ENCODE results near the gene EPG5.

The EPG5 gene

DNA sequence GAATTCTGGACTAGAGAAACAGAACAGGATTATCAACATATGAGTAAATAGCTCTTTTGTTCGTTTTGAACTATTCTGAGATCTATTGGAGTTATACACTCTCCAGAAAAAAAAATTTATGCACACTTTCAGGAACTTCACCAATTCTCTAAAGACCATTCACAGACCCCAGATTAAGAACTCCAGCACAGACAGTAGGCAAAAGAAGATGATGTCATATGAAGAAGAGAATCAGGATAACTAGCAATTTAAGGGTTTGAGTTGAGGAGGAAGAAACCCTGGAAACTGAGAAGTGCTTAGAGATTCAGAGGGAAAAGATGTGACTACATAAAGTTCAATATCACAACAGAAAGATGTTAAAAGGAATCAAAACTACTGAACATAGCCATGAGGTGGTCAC, 71.8 kb downstream of the EPG5 start:
- H3K36me3 ChIP-seq (ENCODE audit: control insufficient read depth in 2 of 2, insufficient read depth in 2 of 2, low read length in 2 of 2): peaks cover 19 to 25% of the 10 kb centered on the region in 2 donors

GRCh38 chr18:45894818-45895217, 72.3 kb downstream of the EPG5 start:
- Histone ChIP-seq H3K4me1 (ENCODE audit: control insufficient read depth in 2 of 2, insufficient read depth in 2 of 2, low read length in 2 of 2) (no peaks in the 10 kb centered on the region), H3K4me3 (ENCODE audit: low read length in 2 of 2) (no peak overlapping the region), H3K36me3 (ENCODE audit: control insufficient read depth in 2 of 2, insufficient read depth in 2 of 2, low read length in 2 of 2) (peaks cover 18 to 23% of the 10 kb centered on the region in 2 donors), H3K9ac (ENCODE audit: low read depth in 1 of 2, low read length in 2 of 2) (no peak overlapping the region), H3K27me3 (ENCODE audit: control insufficient read depth in 2 of 2, insufficient read depth in 2 of 2, low read length in 2 of 2) (no peaks in the 10 kb centered on the region), H3K9me3 (ENCODE audit: control insufficient read depth in 2 of 2, low read length in 2 of 2) (no peaks in the 10 kb centered on the region), H3K27ac (ENCODE audit: low read depth in 2 of 2, low read length in 2 of 2) (no peak overlapping the region)

More for the DNA sequence above, 71.8 kb downstream of the EPG5 start:
- no peaks in the 10 kb centered on the region for H3K4me1 ChIP-seq (ENCODE audit: control insufficient read depth in 2 of 2, insufficient read depth in 2 of 2, low read length in 2 of 2)
- no peaks in the 10 kb centered on the region for H3K27me3 ChIP-seq (ENCODE audit: control insufficient read depth in 2 of 2, insufficient read depth in 2 of 2, low read length in 2 of 2)
- no peak overlapping the region for H3K9ac ChIP-seq (ENCODE audit: low read depth in 1 of 2, low read length in 2 of 2)
- no peak overlapping the region for H3K27ac ChIP-seq (ENCODE audit: low read depth in 2 of 2, low read length in 2 of 2)
- no peaks in the 10 kb centered on the region for H3K9me3 ChIP-seq (ENCODE audit: control insufficient read depth in 2 of 2, low read length in 2 of 2)
- H3K4me3 ChIP-seq (ENCODE audit: low read length in 2 of 2): no peak overlapping the region

GRCh38 chr18:45891806-45892205, 75.3 kb downstream of the EPG5 start:
- Histone ChIP-seq H3K27ac (ENCODE audit: low read depth in 2 of 2, low read length in 2 of 2) (no peak overlapping the region), H3K4me1 (ENCODE audit: control insufficient read depth in 2 of 2, insufficient read depth in 2 of 2, low read length in 2 of 2) (no peaks in the 10 kb centered on the region), H3K9ac (ENCODE audit: low read depth in 1 of 2, low read length in 2 of 2) (no peak overlapping the region), H3K27me3 (ENCODE audit: control insufficient read depth in 2 of 2, insufficient read depth in 2 of 2, low read length in 2 of 2) (no peaks in the 10 kb centered on the region), H3K9me3 (ENCODE audit: control insufficient read depth in 2 of 2, low read length in 2 of 2) (no peaks in the 10 kb centered on the region), H3K4me3 (ENCODE audit: low read length in 2 of 2) (no peak overlapping the region), H3K36me3 (ENCODE audit: control insufficient read depth in 2 of 2, insufficient read depth in 2 of 2, low read length in 2 of 2) (peaks cover 9 to 23% of the 10 kb centered on the region in 2 donors)

- Histone ChIP-seq H3K36me3 (ENCODE audit: control insufficient read depth in 2 of 2, insufficient read depth in 2 of 2, low read length in 2 of 2) (peaks cover 9 to 25% of the 10 kb centered on the region in 2 donors), H3K27ac (ENCODE audit: low read depth in 2 of 2, low read length in 2 of 2) (no peak overlapping the region)
Measured at GRCh38 chr18:45890606-45891005, 76.5 kb downstream of the EPG5 start.

GRCh38 chr18:45889419-45890064, 77.6 kb downstream of the EPG5 start:
- Histone ChIP-seq H3K4me3 (ENCODE audit: low read length in 2 of 2) (no peak overlapping the region), H3K9me3 (ENCODE audit: control insufficient read depth in 2 of 2, low read length in 2 of 2) (no peaks in the 10 kb centered on the region), H3K9ac (ENCODE audit: low read depth in 1 of 2, low read length in 2 of 2) (no peak overlapping the region), H3K4me1 (ENCODE audit: control insufficient read depth in 2 of 2, insufficient read depth in 2 of 2, low read length in 2 of 2) (no peaks in the 10 kb centered on the region), H3K27ac (ENCODE audit: low read depth in 2 of 2, low read length in 2 of 2) (no peak overlapping the region), H3K36me3 (ENCODE audit: control insufficient read depth in 2 of 2, insufficient read depth in 2 of 2, low read length in 2 of 2) (peaks cover 11 to 26% of the 10 kb centered on the region in 2 donors), H3K27me3 (ENCODE audit: control insufficient read depth in 2 of 2, insufficient read depth in 2 of 2, low read length in 2 of 2) (no peaks in the 10 kb centered on the region)

More at GRCh38 chr18:45890606-45891005, 76.5 kb downstream of the EPG5 start:
- Histone ChIP-seq H3K4me1 (ENCODE audit: control insufficient read depth in 2 of 2, insufficient read depth in 2 of 2, low read length in 2 of 2) (no peaks in the 10 kb centered on the region), H3K9me3 (ENCODE audit: control insufficient read depth in 2 of 2, low read length in 2 of 2) (no peaks in the 10 kb centered on the region), H3K9ac (ENCODE audit: low read depth in 1 of 2, low read length in 2 of 2) (no peak overlapping the region), H3K4me3 (ENCODE audit: low read length in 2 of 2) (no peak overlapping the region), H3K27me3 (ENCODE audit: control insufficient read depth in 2 of 2, insufficient read depth in 2 of 2, low read length in 2 of 2) (no peaks in the 10 kb centered on the region)

DNA sequence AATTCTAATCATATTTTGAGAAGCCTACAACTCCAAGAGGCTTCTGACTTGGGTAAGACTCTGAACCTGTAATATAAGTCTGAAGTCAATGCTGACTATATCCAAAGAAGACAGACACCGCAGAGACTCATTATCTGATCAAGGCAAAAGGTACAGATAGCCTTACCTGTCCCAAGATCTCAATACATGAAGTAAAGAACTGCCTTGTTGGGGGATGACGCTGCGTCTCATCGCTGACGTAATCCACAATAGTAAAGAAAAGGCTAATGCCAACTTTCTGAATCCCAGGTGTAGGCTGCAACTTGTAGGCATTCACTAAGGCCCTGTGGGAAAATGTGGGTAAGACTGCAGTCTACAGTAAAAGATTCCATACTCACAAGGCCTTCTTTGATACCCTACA, 79.5 kb downstream of the EPG5 start:
- peaks cover 18 to 33% of the 10 kb centered on the region in 2 donors for H3K36me3 ChIP-seq (ENCODE audit: control insufficient read depth in 2 of 2, insufficient read depth in 2 of 2, low read length in 2 of 2)
- H3K4me3 ChIP-seq (ENCODE audit: low read length in 2 of 2): no peak overlapping the region

GRCh38 chr18:45880876-45881558, 86.1 kb downstream of the EPG5 start:
- Histone ChIP-seq H3K27ac (ENCODE audit: low read depth in 2 of 2, low read length in 2 of 2) (no peak overlapping the region), H3K9me3 (ENCODE audit: control insufficient read depth in 2 of 2, low read length in 2 of 2) (no peaks in the 10 kb centered on the region), H3K4me1 (ENCODE audit: control insufficient read depth in 2 of 2, insufficient read depth in 2 of 2, low read length in 2 of 2) (no peaks in the 10 kb centered on the region), H3K4me3 (ENCODE audit: low read length in 2 of 2) (no peak overlapping the region), H3K27me3 (ENCODE audit: control insufficient read depth in 2 of 2, insufficient read depth in 2 of 2, low read length in 2 of 2) (no peaks in the 10 kb centered on the region), H3K36me3 (ENCODE audit: control insufficient read depth in 2 of 2, insufficient read depth in 2 of 2, low read length in 2 of 2) (peaks cover 29 to 30% of the 10 kb centered on the region in 2 donors), H3K9ac (ENCODE audit: low read depth in 1 of 2, low read length in 2 of 2) (no peak overlapping the region)

More for the DNA sequence above, 79.5 kb downstream of the EPG5 start:
- no peaks in the 10 kb centered on the region for H3K9me3 ChIP-seq (ENCODE audit: control insufficient read depth in 2 of 2, low read length in 2 of 2)
- no peak overlapping the region for H3K27ac ChIP-seq (ENCODE audit: low read depth in 2 of 2, low read length in 2 of 2)
- no peak overlapping the region for H3K9ac ChIP-seq (ENCODE audit: low read depth in 1 of 2, low read length in 2 of 2)
- H3K27me3 ChIP-seq (ENCODE audit: control insufficient read depth in 2 of 2, insufficient read depth in 2 of 2, low read length in 2 of 2): no peaks in the 10 kb centered on the region
- H3K4me1 ChIP-seq (ENCODE audit: control insufficient read depth in 2 of 2, insufficient read depth in 2 of 2, low read length in 2 of 2): no peaks in the 10 kb centered on the region

DNA sequence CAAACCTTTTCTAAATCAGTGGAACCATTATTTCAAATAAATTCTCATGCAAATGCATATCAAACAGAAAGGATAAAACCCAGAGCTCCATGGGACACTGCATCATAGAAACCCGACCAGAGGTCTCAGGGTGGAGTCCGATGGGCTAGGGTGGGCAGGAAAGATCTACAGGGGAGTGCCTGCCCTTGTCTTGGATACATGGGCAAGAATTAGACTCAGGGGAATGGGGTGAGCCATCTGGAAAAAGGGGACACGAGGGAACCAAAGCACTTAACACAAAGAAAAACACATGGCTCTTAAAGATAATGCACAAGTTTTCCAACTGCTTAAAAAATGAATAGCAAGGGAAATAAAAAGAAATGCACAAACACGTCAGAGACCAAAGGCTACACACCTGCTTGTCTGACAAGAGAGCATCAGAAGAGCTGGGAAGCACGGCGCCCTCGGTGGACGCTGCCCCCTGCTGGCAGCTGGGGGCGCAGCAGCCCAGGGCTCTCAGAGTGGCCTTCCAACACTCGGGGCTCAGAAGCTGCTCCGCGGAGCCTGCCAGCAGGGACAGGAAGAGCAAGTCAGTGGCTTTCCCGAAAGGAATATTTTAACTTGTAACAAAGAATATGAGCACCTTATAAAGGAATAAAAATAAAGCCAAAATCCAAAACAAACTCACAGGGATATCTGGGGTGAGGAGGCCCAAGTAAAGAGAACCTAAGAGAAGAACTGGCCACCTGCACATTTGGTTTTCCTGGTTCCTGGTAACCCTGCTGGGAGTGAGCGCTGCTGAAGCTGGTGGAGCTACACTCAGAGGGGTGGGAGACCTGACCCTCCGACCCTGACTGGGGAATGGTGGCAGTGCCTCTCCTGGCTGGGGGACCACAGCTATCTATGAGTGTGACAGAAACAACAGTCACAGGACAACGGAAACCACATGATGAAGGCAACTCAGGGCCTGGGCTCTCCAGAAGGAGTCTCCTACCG, 87.2 kb downstream of the EPG5 start:
- Histone ChIP-seq H3K4me3 (ENCODE audit: low read length in 2 of 2) (no peak overlapping the region), H3K36me3 (ENCODE audit: control insufficient read depth in 2 of 2, insufficient read depth in 2 of 2, low read length in 2 of 2) (peaks cover 23 to 31% of the 10 kb centered on the region in 2 donors), H3K9ac (ENCODE audit: low read depth in 1 of 2, low read length in 2 of 2) (no peak overlapping the region), H3K27me3 (ENCODE audit: control insufficient read depth in 2 of 2, insufficient read depth in 2 of 2, low read length in 2 of 2) (no peaks in the 10 kb centered on the region), H3K27ac (ENCODE audit: low read depth in 2 of 2, low read length in 2 of 2) (no peak overlapping the region), H3K9me3 (ENCODE audit: control insufficient read depth in 2 of 2, low read length in 2 of 2) (no peaks in the 10 kb centered on the region), H3K4me1 (ENCODE audit: control insufficient read depth in 2 of 2, insufficient read depth in 2 of 2, low read length in 2 of 2) (no peaks in the 10 kb centered on the region)

GRCh38 chr18:45877403-45877802, 89.7 kb downstream of the EPG5 start:
- Histone ChIP-seq H3K9ac (ENCODE audit: low read depth in 1 of 2, low read length in 2 of 2) (no peak overlapping the region), H3K36me3 (ENCODE audit: control insufficient read depth in 2 of 2, insufficient read depth in 2 of 2, low read length in 2 of 2) (peaks cover 25 to 34% of the 10 kb centered on the region in 2 donors), H3K4me3 (ENCODE audit: low read length in 2 of 2) (no peak overlapping the region), H3K9me3 (ENCODE audit: control insufficient read depth in 2 of 2, low read length in 2 of 2) (no peaks in the 10 kb centered on the region), H3K27ac (ENCODE audit: low read depth in 2 of 2, low read length in 2 of 2) (no peak overlapping the region), H3K4me1 (ENCODE audit: control insufficient read depth in 2 of 2, insufficient read depth in 2 of 2, low read length in 2 of 2) (no peaks in the 10 kb centered on the region), H3K27me3 (ENCODE audit: control insufficient read depth in 2 of 2, insufficient read depth in 2 of 2, low read length in 2 of 2) (no peaks in the 10 kb centered on the region)

- Histone ChIP-seq H3K9ac (ENCODE audit: low read depth in 1 of 2, low read length in 2 of 2) (no peak overlapping the region), H3K27ac (ENCODE audit: low read depth in 2 of 2, low read length in 2 of 2) (no peak overlapping the region), H3K36me3 (ENCODE audit: control insufficient read depth in 2 of 2, insufficient read depth in 2 of 2, low read length in 2 of 2) (peaks cover 20 to 30% of the 10 kb centered on the region in 2 donors), H3K27me3 (ENCODE audit: control insufficient read depth in 2 of 2, insufficient read depth in 2 of 2, low read length in 2 of 2) (no peaks in the 10 kb centered on the region), H3K9me3 (ENCODE audit: control insufficient read depth in 2 of 2, low read length in 2 of 2) (no peaks in the 10 kb centered on the region), H3K4me3 (ENCODE audit: low read length in 2 of 2) (no peak overlapping the region), H3K4me1 (ENCODE audit: control insufficient read depth in 2 of 2, insufficient read depth in 2 of 2, low read length in 2 of 2) (no peaks in the 10 kb centered on the region)
Measured at GRCh38 chr18:45876161-45876560, 91.0 kb downstream of the EPG5 start.

All from mucosa of rectum (tissue), 2 donors.